Mammary epithelial cell (primary cell): ENCODE results near the gene ABHD16A.

Experiments used
- CTCF ChIP-seq, 2 donors: IDR thresholded peaks in 1 of 2; conservative IDR thresholded peaks in 1 of 2; 2 replicates each; pipeline ENCODE4 v1.5.1; 2011 to 2012; ENCODE audit warnings: inconsistent platforms in 2 of 2, low read length in 2 of 2, mild to moderate bottlenecking in 2 of 2, control low read depth in 1 of 2, low read depth in 1 of 2; ENCODE audit not compliant: insufficient read depth in 1 of 2; ENCODE audit errors: extremely low read depth in 1 of 2
- EZH2 ChIP-seq: IDR thresholded peaks from 2 replicates; pipeline ENCODE4 v1.6.1; 2012; ENCODE audit warnings: low read length, inconsistent platforms, borderline replicate concordance

GRCh38 chr6:31722173-31722572, 19.0 kb upstream of the ABHD16A start:
- no peak for TF ChIP-seq CTCF (conservative IDR thresholded peaks at IDR 0.05 in 1 of 2, IDR thresholded peaks at IDR 0.05 in 1 of 2; ENCODE audit: extremely low read depth in 1 of 2, insufficient read depth in 1 of 2, low read depth in 1 of 2, low read length in 2 of 2)
- TF ChIP-seq EZH2 = no peak
